Activated CD4-positive, alpha-beta T cell treated with anti-CD3 and anti-CD28 coated beads, Interleukin-2, Interleukin-6, amounts not matched to agents 100 ng/mL and 50 ng/mL, durations not matched to agents 16 hours and 8 hours (primary cell): ENCODE data around the gene ZFYVE16.
A peak's percentile ranks its signal among the peaks of the same experiment; 100 is the strongest.
"Not testable (repeated sequence)": the region's sequence is repeated elsewhere in the genome, so short reads cannot be mapped to it uniquely, and the experiment has no call there.

Experiments used
- DNase-seq: peaks from one replicate; pipeline ENCODE4 v3.0.0-alpha.2; 2020

The ZFYVE16 gene

GRCh38 chr5:80491296-80491695 is 83.4 kb downstream of the ZFYVE16 start:
- no peak for DNase-seq

DNA sequence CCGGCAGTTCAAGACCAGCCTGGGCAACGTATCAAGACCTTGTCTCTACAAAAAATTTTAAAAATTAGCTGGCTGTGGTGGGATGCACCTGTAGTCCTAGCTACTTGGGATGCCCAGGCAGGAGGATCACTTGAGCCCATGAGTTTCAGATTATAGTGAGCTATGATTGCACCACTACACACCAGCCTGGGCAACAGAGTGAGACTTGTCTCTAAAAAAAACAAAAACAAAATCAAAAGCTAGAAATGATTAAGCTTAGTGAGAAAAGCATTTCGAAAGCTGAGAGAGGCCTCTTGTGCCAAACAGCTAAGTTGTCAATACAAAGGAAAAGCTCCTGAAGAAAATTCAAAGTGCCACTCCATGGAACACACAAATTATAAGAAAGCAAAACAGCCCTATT is 84.9 kb downstream of the ZFYVE16 start:
- no peak for DNase-seq

DNA sequence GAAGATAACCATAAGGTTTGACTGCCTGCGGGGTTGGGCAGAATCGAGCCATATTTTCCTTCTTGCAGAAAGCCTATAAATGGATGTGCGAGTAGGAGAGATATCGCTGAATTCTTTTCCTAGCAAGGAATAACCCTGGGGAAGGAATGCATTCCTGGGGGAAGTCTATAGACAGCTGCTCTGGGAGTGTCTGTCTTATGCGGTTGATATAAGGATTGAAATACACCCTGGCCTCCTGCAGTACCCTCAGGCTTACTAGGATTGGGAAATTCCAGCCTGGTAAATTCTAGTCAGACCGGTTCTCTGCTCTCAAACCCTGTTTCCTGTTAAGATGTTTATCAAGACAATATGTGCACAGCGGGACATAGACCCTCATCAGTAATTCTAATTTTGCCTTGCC is 85.6 kb downstream of the ZFYVE16 start:
- not testable (repeated sequence) for DNase-seq

DNA sequence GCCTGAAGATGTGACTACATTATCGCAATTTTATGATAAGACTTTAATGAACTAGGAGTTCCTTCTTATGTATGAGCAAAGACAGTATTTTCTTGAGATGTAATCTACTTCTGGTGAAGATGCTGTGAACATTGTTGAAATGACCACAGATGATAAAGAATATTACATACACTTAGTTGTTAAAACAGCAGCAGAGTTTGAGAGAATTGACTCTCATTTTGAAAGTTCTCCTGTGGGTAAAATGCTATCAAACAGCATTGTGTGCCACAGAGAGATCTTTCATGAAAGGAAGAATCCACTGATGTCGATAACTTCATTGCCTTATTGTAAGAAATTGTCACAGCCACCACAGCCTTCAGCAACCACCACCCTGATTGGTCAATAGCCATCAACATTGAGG is 88.0 kb downstream of the ZFYVE16 start:
- no peak for DNase-seq

- DNase-seq = no peak
Observed at GRCh38 chr5:80502800-80503199, 94.9 kb downstream of the ZFYVE16 start.

DNA sequence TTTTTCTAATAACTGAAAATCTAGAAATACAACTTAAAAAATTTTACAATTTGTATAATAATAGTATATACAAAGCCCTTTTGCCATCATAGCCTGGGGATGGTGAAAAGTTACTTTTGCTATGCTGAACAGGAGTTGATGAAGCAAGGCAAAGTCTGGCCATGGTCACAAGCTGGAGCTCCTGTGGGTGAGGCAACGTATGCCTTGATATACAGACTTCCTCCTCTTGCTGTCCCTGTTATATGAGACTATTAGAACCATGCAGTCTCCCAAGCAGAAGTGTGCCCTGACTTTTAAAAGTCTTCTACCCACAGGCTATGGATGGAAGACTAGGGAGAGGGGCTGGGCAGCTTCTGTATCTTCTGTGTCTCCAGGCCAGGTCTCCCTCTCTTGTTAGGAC is 95.8 kb downstream of the ZFYVE16 start:
- DNase-seq = no peak

GRCh38 chr5:80504833-80505232 is 97.0 kb downstream of the ZFYVE16 start:
- DNase-seq = no peak

GRCh38 chr5:80507663-80508062 is 99.8 kb downstream of the ZFYVE16 start:
- no peak for DNase-seq

GRCh38 chr5:80508844-80509243 is 101.0 kb downstream of the ZFYVE16 start:
- DNase-seq = no peak

GRCh38 chr5:80509362-80509761 is 101.5 kb downstream of the ZFYVE16 start:
- no peak for DNase-seq

DNA sequence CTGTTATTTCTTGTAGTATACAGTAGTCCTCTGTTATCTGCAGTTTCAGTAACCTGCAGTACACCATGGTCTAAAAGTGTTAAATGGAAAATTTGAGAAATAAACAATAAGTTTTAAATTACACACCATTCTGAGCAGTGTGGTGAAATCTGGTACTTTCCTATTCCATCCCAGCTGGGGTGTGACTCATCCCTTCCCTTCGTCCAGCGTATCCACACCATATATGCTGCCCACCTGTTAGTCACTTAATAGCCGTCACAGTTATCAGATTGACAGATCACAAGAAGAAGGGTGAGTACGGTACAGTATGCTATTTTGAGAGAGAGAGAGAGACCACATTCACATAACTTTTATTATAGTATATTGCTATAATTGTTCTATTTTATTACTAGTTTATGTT is 109.0 kb downstream of the ZFYVE16 start:
- peak; percentile 39 for DNase-seq
